SKM-1 (cell line): Measurements from ENCODE around the gene MED15.
"Not testable (repeated sequence)": the region's sequence is repeated elsewhere in the genome, so short reads cannot be mapped to it uniquely, and the experiment has no call there.

Experiments
- DNase-seq: peaks from one replicate; lab custom pipeline; 2025; ENCODE audit not compliant: unreplicated experiment; lab: John Stamatoyannopoulos, UW

MED15 gene

DNA sequence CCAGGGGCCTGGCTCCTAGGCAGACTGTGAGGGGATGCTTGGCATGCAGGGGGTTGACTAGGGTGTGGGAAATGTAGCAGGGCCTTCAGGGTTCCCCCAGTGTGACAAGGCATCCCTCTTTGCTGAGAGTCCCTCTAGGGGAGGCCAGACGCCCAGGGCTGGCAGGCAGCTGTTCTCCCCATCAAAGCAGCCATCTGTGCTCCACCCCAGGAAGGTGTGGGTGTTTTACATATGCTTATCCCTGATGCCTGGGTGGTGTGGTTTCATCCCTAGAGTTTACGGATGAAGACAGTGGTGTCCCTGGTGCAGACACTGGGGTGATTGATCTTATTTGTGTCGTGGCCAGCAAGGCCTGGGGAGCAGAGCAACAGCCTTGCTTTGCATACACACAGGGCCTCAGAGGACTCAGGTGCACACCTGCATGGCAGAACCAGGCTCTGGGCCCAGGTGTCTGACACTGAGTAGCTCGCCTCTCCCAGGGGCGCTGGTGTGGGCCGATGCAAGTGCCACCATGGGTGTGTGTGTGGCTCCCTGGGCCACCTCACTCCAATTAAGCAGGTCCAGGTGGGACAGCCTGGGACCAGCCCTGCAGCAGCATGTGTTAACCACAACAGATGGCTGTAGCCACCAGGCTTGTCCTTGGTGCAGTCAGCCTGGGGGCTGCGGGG lies 74.2 kb downstream of the MED15 start:
- DNase-seq = no peak

DNA sequence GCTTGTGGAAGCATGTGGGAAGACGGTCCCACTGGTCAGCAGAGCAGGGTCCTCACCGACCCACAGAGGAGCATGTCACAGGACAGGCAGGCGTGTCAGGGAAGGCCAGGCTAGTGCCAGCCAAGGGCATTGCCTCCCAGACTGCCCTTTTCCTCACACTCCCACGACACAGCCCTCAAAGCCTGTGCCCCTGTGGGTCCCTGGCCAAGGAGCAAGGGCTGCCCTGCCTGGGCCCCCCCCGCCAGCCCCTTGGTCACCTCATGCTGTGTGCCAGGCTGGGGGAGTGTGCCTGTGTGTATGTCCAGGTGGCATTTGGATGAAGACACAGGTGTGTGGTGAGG lies 74.7 kb downstream of the MED15 start:
- DNase-seq = no peak

DNA sequence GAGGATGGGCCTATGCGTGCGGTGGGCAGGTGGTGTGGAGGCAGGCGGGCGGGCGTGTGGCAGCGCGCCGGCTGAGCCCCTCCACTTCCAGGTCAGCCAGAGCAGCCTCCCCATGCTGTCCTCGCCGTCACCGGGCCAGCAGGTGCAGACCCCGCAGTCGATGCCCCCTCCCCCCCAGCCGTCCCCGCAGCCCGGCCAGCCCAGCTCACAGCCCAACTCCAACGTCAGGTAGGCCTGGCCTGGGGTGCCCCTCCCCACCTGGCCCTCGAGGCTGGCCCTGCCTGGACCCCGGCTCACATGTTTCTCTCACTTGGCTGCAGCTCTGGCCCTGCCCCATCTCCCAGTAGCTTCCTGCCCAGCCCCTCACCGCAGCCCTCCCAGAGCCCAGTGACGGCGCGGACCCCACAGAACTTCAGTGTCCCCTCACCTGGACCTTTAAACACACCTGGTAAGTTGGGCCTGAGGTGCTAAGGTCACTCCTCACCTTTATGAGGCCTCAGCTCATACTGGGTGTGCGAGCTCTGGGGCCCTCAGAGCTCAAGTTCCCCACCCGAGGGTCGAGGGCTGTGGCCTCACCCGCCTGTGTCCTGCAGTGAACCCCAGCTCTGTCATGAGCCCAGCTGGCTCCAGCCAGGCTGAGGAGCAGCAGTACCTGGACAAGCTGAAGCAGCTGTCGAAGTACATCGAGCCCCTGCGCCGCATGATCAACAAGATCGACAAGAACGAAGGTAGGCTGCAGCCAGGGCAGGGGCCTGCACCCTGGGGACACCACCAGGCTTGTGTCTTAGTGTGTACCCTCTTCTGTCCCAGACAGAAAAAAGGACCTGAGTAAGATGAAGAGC lies 75.3 kb downstream of the MED15 start:
- DNase-seq = no peak

DNA sequence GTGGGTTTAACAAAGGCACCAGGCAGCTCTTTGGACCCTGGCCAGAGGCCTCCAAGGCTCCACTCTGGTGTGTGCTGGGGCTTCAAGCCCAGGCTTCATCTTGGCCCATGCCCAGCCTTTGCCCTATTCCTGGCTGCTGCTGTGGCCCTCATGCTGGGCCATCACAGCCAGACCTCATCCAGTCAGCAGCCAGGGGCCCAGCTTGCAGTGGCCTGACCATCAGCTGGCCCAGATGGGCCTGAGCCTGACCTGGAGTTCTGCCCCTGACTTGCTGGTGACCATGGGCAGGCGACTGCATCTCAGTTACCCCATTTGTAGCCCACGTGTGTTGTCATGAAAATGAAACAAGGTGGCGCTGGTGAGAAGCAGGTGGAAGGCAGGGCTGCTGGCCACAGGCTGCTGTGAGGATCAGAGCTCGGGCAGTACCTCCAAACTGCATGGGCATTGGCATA lies 76.1 kb downstream of the MED15 start:
- no peak for DNase-seq

DNA sequence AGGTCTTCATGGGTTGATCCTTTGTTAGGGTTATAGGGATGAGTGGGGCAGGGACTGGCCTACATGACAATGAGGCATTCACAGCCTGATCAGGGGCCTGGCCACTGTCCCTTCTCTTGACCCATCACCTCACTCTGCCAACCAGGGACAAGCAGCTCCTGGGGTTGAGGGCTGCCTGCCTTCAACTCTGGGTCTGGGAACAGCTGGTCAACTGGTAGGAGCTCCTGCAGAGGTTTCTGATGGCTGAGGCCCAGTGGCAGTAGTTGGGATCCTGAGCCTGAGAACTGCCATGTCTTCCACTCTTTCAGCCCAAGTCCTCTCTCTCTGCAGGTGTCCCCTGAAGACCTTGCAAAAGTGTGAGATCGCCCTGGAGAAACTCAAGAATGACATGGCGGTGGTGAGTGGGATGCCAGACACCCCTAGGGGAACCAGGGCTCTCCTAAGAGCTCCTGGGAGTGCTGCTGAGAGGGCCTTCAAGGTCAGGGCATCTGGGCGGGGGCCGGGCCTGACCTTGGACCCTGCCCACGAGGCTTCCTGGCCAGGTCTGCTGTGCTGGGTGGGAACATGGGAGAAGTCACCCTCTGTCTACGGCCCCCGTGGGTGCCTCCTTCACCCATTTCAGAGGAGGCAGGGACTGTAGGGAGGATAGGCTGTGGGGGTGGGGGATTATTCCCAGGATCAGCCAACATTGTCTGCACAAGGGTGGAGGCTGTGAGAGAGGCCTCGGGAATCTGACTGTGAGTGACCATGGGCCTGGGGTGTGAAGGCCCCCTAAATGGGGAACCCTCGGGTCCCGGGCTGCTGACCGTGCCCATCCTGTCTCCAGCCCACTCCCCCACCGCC lies 76.8 kb downstream of the MED15 start:
- DNase-seq = no peak

DNA sequence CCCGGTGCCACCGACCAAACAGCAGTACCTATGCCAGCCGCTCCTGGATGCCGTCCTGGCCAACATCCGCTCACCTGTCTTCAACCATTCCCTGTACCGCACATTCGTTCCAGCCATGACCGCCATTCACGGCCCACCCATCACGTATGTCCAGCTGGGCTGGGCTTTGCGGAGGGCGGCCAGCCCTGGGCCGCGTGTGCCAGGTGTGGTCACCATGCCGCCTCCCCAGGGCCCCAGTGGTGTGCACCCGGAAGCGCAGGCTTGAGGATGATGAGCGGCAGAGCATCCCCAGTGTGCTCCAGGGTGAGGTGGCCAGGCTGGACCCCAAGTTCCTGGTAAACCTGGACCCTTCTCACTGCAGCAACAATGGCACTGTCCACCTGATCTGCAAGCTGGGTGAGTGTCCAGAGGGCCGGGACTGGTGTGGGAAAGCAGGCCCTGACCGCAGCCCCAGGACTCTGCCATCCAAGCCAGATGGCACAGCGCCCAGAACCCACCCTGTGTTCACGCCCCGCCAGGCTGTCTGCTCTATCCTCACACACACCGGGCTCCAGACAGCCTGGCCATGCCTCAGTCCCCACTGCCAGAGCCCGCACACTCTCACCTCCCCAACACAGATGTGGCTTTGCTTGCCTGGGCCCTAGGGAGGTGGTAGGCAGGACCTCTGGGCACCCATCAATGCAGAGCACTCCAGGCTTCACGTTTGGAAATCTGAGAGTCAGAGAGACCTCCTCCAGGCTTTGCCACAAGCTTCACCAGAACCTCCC lies 77.6 kb downstream of the MED15 start:
- no peak for DNase-seq

DNA sequence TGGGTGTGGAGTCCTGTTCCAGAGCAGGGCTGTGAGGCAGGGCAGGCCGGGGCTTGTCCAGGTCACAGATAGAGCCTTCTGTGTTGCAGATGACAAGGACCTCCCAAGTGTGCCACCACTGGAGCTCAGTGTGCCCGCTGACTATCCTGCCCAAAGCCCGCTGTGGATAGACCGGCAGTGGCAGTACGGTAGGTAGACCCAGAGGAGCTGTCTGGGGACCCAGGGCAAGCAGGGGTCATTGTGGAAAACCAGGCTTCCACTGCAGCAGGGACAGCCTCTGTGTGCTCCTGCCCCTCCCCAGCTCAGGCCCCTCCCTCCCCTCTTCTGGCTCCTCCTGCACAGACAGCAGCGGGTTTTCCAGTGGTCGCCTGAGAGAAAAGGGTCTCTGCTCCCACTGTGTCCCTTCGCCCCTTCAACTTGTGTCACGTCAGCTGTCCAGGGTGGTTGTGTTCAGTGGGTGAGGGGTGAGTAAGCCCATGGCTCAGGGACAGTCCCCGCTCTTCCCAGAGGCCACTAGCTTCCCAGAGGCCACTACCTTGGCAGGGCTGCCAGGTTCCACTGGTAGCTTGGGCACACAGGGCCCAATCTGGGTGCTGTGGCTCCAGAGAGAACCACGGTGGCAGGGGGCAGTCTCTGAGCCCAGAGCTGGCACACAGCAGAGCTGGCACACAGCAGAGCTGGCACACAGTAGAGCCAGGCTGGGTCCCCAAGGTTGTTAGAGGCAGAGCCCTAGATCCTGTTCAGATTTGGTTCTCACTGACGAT lies 78.4 kb downstream of the MED15 start:
- no peak for DNase-seq

DNA sequence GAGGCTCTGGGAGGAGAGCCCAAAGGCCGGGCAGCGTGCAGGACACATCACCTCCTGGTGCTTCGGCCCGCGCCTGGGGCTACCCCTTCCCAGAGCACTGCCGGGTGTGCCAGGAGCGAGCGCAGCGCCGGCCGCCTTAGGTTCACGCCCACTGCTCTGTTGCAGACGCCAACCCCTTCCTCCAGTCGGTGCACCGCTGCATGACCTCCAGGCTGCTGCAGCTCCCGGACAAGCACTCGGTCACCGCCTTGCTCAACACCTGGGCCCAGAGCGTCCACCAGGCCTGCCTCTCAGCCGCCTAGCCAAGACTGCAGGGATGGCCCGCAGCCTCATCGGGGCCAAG lies 79.0 kb downstream of the MED15 start:
- DNase-seq = no peak

DNA sequence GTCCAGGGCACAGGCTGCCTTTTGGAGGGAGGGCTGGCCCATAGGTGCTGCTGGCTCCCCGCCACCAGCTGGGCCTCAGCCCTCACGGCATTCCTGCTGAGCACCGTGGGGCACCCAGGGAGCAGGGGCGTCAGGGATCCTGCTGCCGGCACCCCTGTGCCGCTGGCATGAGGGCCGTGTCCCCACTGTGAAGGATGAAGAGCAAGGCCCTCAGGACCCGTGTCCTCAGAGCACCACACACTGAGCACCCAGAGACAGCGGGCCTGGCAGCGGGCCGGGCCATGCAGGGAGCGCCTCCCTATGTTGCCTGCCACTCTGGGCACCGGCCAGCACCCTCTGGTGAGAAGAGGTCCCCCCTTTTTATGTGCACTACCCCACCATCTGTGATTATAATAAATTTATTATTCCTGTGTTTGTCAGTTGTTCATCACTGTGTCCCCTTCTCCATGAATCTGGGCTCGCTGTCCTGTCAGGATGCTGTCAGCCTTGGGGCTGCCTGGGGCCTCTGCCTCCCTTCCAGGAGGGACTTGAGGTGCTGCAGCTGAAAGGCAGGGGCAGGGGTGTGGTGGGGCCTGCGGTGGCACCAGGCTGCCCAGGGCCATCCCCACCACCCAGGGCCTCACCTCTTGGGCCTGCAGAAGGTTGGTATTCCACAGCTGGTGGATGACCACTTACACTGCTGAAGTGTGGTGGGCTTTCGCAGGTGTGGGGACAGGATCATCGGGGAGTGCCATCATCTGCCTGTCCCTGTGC lies 80.0 kb downstream of the MED15 start:
- DNase-seq = no peak

DNA sequence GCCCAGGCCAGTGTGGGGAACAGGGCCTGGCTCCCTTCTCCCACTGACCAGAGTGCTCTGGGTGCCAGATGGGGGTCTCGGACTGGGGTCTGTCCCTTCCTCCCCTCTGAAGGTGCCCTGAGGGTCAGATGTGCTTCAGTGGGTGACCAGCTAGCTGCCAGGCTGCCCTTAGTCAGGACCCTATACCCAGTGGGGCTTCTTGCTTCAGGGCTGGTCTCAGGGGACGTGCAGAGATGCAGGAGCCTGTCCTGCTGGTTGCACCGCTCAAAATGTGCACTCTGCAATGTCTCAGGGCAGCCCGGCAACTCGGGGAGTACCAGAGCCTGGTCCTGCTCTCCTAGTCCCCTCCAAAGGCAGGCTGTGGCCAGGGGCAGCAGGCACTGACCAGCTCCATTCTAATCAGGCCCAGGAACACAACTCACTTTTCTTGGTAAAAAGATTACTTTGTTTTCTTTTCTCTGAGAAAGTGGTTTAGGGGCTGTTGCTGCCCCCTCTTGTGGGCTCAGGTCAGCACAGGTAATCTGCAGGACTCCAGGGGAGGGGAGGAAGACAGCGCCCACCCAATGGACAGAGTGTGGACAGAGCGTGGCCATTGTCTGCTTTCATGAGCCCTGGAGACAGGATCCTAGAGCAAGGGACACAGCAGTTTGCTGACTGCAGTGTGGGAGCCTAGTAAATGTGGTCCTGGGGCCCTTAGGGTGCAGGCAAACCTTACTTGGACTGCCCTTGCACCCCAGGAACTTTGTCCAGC lies 80.9 kb downstream of the MED15 start:
- DNase-seq = no peak

DNA sequence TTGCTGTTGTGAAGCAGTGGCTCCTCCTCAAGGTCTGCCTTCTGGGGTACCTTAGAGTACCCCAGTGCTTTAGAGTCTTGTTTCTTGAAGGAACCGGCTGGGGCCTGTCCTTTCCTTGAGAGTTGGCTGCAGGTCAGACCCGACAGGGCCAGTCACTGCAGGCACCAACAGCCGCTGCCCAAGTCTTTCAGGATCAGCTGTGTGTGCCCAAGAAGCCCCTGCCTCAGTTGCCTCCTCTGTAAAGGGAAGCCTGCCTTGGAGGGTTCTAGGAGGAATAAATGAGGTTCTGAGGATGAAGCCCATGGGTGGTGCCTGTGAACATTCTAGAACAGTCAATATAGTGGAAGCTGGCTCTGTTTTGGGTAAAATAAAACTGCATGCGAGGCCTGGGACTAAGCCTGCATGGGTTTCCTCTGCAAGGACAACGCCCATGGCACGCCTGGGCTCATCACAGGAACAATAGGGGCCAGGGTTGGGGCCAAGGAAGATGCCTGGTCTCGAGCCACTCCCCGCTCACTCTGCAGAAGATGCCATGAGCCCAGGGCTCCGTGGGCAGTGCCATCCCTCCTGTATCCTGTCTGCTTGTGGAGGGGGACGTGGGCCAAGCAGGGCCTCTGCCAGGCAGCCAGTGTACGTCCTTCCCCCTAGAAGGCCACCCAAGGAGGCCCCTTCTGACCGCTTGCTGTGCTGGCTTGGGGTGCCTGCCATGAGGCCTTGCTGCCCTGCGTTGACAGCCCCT lies 81.6 kb downstream of the MED15 start:
- no peak for DNase-seq

DNA sequence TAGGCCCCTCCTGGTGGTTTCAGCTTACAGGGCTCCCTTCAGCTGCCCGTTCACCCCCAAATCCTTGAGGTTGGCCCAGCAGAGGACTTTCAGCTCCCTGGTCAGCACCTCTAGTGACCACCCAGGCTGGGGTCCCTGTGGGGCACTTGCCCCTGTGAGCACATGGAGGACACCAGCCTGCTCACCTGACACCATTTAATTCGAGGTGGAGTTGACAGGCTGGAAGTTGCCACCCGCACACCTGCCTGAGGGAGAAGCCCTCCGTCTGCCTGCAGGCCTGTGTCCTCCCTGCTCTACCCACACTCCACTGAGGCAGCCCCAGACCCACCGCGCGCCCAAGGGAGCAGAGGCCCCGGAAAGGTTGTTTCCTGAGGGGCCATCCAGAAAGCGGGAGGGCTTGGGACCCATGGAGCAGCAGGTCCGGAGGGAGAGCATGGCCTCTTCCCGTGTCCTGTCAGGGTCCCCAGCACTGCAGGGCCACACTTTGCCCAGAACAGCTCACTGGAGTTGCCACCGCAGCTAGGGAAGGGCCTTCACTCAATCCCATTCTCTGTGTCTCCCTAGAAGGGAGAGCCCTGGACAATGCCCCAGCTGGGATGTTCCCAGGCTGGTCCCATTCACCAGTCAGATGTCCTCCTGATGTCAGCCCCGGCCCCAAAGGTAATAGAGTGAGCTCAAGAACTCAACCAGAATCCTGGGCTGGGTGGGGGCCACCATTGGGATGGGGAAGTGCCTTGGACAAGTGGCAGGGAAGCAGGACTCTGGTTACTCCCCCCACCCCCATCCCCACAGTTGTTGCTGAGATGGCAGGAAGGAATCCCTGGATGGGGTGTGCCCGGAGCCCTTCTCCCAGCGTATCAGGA lies 82.4 kb downstream of the MED15 start:
- DNase-seq = no peak

DNA sequence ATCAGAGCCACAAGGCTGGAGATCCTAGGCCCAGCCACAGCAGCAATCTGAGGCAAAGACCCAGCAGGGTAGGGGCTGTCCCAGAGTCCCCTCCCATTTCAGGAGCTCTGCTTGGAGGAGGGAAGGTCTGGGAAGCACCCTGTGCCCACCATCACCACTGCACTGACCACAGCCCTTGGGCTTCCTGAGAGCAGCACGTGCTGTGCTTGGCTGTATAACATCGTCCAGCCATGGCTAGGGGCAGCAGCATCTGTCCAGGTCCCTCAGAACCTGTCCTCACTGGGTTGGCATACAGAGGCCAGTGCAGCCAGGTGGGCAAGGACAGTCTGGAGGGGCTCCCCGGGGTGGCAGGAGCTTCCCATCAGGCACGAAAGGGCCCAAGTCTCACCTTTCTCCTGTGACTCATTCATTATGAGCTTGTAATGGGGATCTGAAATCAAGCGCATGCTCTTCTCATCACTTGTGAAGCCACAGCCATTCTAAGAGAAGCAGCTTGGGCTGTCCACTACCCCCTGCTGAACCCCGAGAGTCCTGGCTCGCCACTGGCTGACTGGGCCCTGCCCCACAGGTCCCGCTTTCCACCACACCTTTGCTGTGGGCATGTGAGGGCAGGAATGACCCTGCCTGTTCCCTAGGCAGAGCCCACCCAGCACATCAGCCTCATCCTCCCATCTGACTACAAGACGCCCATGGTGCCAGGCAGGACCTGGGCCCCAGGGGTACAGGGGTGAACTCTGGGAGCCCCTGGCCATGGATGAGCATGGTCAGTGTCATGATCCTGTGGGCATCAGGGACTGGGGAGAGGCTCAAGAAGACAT lies 83.3 kb downstream of the MED15 start:
- DNase-seq = no peak

DNA sequence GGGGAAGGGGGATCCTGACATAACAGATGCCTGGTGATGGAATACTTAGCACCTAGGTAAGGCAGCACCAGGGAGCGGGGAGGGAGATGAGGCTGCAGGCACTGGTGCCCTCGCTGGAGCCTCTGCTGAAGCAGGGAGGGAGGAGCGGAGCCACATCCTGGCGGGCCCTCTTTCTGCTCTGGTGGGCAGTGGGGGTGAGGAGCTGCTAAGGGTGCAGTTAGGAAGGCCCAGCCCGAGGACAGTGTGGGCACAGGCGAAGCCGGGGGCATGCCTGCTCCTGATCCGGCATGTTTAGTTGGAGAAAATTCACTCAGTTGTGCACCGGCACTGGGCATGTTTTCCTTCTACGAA lies 83.9 kb downstream of the MED15 start:
- no peak for DNase-seq

DNA sequence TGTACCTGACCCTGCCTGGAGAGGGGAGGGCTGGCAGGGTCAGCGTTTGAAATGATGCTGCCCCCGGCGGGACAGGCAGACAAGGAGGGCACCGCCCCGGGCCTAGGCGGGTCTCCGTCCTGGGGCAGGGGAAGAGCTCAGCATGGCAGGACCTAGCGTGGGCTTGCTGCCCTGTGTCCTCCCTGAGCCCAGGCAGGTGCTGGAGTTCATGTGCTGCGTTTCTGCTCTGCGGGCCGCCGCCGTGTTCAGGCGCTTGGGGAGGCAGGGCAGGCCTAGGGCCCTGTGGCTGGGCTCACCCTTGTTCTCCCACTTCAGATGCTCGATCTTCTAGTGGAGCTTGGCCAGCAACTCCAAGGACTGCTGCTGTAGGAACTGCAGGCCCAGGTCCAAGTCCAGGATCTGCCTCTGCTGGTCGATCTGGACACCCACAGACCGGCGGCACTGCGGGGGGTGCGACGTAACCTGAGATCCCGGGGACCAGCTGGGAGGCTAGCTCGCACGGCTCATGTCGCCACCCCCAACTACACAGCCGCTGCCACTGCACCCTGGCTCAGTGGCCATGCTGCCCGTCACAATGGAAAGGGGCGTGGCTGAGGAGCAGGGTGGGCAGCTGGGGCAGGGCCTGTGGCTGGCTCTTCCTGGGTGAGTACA lies 84.4 kb downstream of the MED15 start:
- DNase-seq = no peak

DNA sequence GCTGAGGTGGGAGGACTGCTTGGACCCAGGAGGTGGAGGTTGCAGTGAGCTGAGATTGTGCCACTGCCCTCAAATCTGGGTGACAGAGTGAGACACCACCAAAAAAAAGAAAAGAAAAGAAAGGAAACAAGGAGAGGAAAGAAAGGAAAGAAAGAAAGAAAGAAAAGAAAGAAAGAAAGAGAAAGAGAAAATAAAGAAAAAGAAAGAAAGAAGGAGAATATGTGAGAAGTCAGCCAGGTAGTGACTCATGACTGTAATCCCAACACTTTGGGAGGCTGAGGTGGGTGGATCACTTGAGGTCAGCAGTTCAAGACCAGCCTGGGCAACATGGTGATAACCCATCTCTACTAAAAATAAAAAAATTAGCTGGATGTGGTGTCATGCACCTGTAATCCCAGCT lies 86.6 kb downstream of the MED15 start:
- not testable (repeated sequence) for DNase-seq
